GM20431 (cell line): ENCODE results near the gene DIPK1C.

Experiments
- in situ Hi-C: fragments of 300-500 bp; cut with MseI, MboI; formaldehyde crosslinking; loops from one replicate; pipeline ENCODE4 v1.15.0; 2020; ENCODE audit warnings: low sequenced_read_pairs; ENCODE audit not compliant: unreplicated experiment

DIPK1C gene

GRCh38 chr18:74486119-74486849 lies 29.2 kb upstream of the DIPK1C start:
- in situ Hi-C loops = no loop called here

DNA sequence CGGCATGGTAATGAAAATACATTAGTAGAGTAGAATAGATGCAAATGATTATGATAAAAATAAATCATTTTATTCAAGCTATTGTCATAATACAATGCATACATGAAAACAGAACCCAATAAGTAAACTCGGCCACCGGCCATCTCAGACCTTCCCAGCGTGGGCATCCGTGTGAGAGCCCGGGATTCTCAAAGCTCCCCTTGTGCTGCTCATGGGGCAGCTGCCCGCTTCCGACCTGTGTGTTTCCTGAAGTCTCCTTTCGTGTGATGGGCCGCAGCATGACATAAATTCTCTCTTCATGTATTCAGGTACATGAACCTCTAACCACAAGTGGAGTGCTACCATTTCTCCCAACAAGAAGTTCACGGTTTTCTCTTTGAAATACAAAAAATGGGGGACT lies 25.6 kb upstream of the DIPK1C start:
- in situ Hi-C loops = no loop called here

DNA sequence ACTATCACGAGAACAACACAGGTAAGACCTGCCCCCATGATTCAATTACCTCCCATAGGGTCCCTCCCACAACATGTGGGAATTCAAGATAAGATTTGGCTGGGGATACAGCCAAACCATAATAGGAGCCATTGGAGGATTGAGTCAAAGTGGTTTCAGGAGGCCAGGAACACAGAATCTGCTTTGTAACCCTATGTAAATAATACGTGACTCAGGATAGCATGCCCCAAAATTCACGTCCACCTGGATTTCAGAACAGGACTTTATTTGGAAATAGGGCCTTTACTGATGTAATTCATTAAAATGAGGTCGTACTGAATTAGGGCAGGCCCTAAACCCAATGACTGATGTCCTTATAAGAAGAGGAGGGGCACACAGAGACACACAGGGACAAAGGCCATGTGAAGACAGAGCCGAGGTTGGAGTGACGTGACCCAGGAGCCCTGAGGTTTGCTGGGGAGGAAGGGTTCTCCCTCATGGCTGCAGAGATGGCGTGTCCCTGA lies 23.1 kb upstream of the DIPK1C start:
- in situ Hi-C loops = no loop called here

GRCh38 chr18:74479486-74480148 lies 22.5 kb upstream of the DIPK1C start:
- in situ Hi-C loops = no loop called here

- in situ Hi-C loops = no loop called here
Measured at GRCh38 chr18:74478880-74479279, 21.8 kb upstream of the DIPK1C start.

- in situ Hi-C loops = no loop called here
Measured at GRCh38 chr18:74478316-74478715, 21.2 kb upstream of the DIPK1C start.

- in situ Hi-C loops = no loop called here
Measured at GRCh38 chr18:74477771-74478170, 20.7 kb upstream of the DIPK1C start.

GRCh38 chr18:74476140-74476539 lies 19.0 kb upstream of the DIPK1C start:
- in situ Hi-C loops = no loop called here

- in situ Hi-C loops = no loop called here
Measured at GRCh38 chr18:74473976-74474640, 17.0 kb upstream of the DIPK1C start.

DNA sequence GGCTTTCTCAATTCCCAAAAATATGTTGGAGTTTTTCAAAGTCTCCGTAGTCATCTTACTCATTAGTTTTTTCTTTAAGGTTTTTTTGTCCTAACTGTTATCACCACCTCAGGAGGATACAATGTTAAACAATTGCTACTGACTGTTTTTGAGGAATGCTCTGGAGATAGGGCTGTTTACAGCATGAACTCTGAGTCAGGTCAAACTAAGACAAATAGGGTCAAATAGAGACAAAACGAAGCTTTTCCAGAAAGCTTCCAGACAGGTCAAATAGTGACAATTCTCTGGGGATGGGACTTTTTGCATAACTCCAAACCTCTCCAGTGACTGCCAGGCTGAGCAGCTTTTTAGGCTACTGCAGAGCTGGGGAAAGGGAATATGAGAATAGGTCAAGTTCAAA lies 15.2 kb upstream of the DIPK1C start:
- in situ Hi-C loops = no loop called here

DNA sequence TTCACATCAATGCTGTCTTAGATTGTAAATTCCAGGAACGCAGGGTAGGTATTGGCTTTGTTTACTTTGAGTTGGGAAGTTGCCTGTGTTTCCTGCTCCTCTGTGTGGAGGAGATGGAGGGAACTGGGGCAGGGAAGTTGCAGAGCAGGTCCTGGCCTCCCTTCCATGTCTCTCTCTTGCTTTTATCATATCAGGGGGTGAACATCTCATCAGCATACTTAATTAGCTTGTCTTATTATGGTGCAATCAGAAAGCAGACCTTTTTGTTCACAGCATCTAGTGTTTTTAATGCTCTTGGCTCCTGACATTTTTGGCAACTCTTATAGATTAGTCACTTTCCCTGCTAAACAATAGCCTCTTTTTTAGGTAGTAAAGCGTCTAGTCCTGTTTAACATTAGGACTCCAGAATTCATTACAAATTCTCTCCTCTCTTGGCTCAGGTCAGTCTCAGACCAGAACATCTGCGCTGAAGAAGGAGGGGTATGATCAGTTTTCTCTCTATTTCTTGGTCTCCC lies 11.5 kb upstream of the DIPK1C start:
- in situ Hi-C loops = no loop called here

DNA sequence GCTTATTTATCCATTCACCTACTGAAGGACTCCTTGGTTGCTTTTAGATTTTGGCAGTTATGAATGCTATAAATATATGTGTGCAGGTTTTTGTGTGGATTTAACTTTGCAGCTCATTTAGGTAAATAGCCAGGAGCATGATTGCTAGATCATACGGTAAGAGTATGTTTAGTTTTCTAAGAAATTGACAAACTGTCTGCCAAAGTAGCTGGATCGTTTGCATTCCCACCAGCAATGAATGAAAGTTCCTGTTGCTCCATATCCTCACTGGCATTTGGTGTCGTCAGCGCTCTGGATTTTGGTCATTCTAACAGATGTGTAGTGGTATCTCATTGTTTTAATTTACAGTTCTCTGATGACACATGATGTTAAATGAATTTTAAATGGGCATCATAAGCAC lies 8.7 kb upstream of the DIPK1C start:
- in situ Hi-C loops = no loop called here

- in situ Hi-C loops = no loop called here
Measured at GRCh38 chr18:74463983-74464382, 6.9 kb upstream of the DIPK1C start.

DNA sequence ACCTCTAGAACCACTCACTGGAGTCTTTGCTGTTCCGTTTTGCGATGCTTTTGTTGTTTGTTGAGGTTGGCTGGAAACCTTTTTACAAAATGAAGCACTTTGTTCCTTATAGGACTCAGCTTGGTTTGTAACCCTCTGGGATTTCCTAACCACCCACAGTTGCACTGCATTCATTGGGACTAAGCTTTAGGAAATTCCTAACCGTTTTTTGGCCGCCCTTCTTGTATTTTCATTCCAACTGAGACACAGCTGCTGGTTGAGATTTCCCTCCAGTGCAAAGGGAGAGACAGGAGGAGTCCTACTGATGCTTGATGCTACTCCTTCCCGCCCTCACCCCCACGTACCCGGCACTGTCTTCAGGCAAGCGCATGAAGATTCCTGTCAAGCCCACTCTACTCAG lies 6.1 kb upstream of the DIPK1C start:
- in situ Hi-C loops = no loop called here

GRCh38 chr18:74460825-74461224 lies 3.7 kb upstream of the DIPK1C start:
- in situ Hi-C loops = no loop called here

GRCh38 chr18:74459889-74460288 lies 2.8 kb upstream of the DIPK1C start:
- in situ Hi-C loops = no loop called here

DNA sequence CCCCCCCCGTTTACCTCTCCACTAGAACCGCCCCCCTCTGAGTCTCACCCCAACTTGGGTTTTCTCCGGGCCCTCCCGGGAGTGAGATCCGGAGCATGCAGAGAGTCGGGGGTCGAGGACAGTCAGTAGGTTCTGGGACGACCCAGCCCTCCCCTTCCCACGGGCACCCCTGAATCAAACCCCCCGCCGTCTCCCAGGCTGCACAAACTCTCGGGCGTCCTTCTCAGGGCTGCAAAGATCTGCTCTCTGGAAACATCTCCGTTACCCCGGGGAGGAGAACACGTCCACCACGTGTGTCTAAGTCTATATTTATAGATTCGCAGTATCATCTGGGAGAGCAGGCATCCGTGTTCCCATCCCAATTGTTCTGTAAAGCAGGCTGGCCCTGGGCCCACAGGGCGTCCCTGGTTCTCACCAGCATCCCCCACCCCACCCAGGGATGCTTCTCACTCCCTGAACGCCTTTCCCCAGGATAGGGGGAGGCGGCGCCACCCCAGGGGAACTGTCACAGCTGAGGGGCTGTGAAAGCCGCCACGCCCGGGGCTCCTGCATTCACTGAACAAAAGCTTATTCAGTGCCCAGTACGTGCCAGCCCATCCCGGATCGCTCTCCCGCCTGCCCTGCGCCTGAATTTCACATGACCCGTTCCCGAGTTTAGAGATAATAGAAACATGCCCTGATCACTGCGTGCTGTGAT lies 765 bp upstream of the DIPK1C start:
- in situ Hi-C loops = no loop called here

- in situ Hi-C loops = no loop called here
Measured at GRCh38 chr18:74456349-74457042, 612 bp downstream of the DIPK1C start.

GRCh38 chr18:74456017-74456348 lies 1.1 kb downstream of the DIPK1C start:
- in situ Hi-C loops = no loop called here

DNA sequence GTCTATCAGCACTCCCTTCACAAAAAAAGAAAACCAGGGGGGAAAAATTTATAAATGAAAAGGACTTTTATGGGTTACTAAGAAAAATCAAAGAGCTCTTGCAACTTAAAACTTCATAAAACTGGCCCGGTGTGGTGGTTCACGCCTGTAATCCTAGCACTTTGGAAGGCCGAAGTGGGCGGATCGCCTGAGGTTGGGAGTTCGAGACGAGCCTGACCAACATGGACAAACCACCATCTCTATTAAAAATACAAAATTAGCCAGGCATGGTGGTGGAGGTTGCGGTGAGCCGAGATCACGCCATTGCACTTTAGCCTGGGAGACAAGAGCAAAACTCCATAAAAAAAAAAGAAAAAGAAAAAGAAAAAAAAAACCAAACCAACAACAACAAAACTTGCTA lies 1.7 kb downstream of the DIPK1C start:
- in situ Hi-C loops = no loop called here
